SHP77 treated with DMSO at 0.1 percent for 48 hours (cell line): ENCODE measurements around the gene JAKMIP3.

Experiments
- DNase-seq: peaks from one replicate; lab custom pipeline; 2025; lab: John Stamatoyannopoulos, UW

Gene JAKMIP3

DNA sequence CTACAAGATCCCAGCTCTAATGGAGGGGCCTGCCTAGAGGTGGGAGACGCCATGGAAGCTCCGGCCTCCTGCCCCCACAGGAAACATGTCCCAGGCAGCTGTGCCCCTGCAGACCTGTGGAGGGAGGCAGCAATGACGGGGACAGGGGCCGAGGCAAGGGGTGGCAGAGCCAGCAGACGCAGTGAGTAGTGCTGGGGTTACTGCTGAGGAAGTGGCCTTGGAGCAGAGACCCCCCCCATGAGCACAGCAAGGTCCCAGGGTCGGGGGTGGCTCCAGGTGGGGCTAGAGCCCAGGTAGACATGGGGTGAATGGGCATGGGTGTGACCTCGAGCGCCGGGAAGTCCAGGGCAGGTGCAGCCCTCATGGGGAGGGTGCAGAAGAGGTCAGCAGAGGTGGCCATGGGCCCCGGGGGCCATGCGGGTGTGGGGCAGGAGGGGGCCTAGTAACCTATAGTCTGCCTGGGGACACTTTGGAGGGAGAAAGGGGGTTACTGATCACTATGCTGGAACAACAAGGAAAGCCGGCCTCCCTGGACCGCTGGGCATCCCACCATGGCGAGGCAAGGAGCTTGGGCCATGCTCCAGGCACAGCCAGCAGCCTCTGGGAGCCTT is 45.5 kb downstream of the JAKMIP3 start:
- DNase-seq: no peak

DNA sequence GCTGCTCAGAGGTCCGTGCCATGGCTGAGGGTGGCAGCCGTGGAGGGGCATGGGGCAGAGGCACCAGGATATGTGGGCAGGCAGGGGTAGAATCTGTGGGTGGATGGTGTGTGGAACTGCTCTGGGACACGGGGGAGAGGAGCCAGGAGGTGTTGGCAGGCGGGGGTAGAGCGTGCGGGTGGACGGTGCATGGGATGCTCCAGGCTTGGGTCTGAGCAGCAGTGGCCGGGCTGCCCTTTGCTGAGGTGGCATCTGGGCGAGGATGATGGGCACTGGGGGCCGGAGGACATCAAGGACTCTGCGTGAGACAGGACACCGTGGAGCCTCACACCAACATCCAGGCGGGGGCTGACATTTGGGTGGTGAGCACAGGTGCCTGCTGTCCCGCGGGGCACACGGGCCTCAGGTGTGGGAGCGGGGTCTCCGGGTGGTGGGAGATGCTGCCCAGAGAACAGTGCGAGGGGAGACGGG is 46.2 kb downstream of the JAKMIP3 start:
- no peak for DNase-seq

DNA sequence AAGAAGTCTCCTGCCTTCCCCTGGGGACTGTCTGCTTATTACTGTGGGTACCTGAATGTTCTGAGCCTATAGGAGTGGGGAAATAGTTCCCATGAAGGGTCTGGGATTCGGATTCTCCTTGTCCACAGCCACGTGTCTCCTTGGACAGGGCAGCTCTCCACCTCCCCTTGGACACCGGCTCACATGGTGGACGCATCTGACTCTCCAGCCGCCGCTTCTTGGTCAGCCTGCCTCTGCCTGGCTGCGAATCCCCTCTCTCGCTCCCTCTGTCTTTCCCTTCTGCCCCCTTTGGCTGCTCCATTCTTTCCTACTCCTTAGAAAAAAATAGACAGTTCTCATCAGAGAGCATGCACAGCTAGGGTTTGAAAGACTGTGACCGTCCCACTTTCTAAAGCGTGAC is 46.9 kb downstream of the JAKMIP3 start:
- DNase-seq: no peak

DNA sequence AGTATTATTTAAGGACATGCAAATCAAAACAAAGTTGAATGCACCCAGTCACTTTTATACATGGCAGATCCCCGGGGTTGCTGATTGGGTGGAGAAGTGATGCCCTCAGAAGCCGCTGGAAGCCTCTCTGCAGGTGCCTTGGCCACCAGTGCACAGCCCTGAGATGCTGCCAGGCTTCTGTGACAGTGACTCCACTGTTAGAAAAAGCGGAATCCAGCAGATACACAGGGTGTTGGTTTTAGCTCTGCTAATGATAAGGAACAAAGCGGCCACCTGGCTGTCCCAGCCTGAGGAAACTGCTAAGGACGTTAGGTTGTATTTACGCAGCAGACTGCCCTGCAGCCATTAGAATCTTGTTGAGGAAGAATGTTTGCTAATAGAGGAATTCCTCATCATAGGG is 47.5 kb downstream of the JAKMIP3 start:
- no peak for DNase-seq

DNA sequence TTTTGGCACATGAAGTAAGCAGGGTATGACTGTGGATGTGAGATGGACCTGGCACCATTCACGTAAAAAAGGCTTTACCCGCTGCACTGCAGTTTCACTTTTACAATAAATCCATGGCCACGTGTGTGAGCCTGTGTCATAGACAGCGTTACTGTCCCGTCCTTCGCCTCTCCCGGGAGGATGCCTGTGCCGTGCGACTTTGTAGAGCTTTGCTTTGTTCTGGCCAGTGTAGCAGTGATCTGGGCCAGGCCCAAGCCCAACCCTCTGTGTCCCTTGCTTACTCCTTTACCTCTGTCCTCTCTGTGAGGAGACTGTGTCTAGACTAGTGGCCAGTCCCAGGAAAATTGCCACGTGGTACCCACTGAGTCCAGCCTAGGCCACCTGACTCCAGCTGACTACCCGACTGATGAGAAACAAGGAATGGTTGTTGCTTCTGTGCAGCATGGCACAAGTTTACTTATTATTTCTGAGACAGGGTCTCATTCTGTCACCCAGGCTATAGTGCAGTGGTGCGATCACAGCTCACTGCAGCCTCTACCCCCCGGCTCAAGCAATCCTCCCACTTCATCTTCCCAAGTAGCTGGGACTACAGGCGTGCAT is 48.1 kb downstream of the JAKMIP3 start:
- no peak for DNase-seq

DNA sequence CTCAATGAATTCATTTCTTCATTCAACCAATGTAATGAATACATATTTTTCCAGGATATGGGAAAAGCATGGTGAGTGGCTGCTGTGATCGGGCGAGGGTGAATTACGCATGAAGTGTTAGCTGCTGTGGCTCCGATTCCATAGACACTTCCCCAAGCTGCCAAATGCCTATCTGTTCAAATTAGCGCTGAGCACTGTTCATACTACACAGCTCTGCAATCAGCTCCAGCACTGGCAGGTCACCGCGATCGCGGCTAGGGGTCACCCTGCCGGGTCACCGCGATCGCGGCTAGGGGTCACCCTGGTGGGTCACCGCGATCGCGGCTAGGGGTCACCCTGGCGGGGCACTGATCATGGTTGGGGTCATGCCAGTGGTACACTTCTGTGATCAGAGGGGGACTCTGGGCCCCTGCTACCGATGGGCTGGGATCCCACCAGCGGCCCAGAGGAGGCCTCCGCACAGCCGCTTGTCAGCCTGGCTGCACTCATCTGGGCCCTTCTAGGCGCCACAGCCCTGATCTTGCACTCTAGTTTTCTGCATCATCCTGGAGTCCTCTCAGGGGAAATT is 49.3 kb downstream of the JAKMIP3 start:
- no peak for DNase-seq
